Measurements from ENCODE around the gene GALNT2.

Gene GALNT2

GRCh38 chr1:230267338-230268065, 200.5 kb downstream of the GALNT2 start:
- H3K9ac ChIP-seq (ENCODE audit: low read length in 5 of 5), result no peak overlapping the region
- no peak overlapping the region for H3K27ac ChIP-seq (ENCODE audit: low read depth, low read length)
- no peaks in the 10 kb centered on the region for H3K27me3 ChIP-seq (ENCODE audit: control insufficient read depth in 5 of 5, insufficient read depth in 4 of 5, low read length in 5 of 5)
- H3K4me3 ChIP-seq (ENCODE audit: low read depth in 1 of 5, low read length in 5 of 5), result no peak overlapping the region
- no peaks in the 10 kb centered on the region for H3K9me3 ChIP-seq (ENCODE audit: control insufficient read depth in 5 of 5, low read length in 5 of 5)
- peaks cover 0 to 64% (median 40%) of the 10 kb centered on the region in 5 donors for H3K36me3 ChIP-seq (ENCODE audit: control insufficient read depth in 5 of 5, insufficient read depth in 5 of 5, low read length in 5 of 5)
- peaks cover 6 to 21% (median 12%) of the 10 kb centered on the region in 5 donors for H3K4me1 ChIP-seq (ENCODE audit: control insufficient read depth in 5 of 5, insufficient read depth in 5 of 5, low read length in 5 of 5)

- Histone ChIP-seq H3K4me1 (ENCODE audit: control insufficient read depth in 5 of 5, insufficient read depth in 5 of 5, low read length in 5 of 5) (peaks cover 6 to 21% (median 12%) of the 10 kb centered on the region in 5 donors), H3K36me3 (ENCODE audit: control insufficient read depth in 5 of 5, insufficient read depth in 5 of 5, low read length in 5 of 5) (peaks cover 0 to 55% (median 31%) of the 10 kb centered on the region in 5 donors), H3K27me3 (ENCODE audit: control insufficient read depth in 5 of 5, insufficient read depth in 4 of 5, low read length in 5 of 5) (no peaks in the 10 kb centered on the region), H3K4me3 (ENCODE audit: low read depth in 1 of 5, low read length in 5 of 5) (peak overlapping the region in 1 of 5 donors; percentile 26), H3K9me3 (ENCODE audit: control insufficient read depth in 5 of 5, low read length in 5 of 5) (no peaks in the 10 kb centered on the region), H3K27ac (ENCODE audit: low read depth, low read length) (no peak overlapping the region), H3K9ac (ENCODE audit: low read length in 5 of 5) (no peak overlapping the region)
Observed at GRCh38 chr1:230268371-230269170, 201.5 kb downstream of the GALNT2 start.

- H3K9me3 ChIP-seq (ENCODE audit: control insufficient read depth in 5 of 5, low read length in 5 of 5), result no peaks in the 10 kb centered on the region
- H3K4me1 ChIP-seq (ENCODE audit: control insufficient read depth in 5 of 5, insufficient read depth in 5 of 5, low read length in 5 of 5), result peaks cover 6 to 26% (median 12%) of the 10 kb centered on the region in 5 donors
- no peak overlapping the region for H3K9ac ChIP-seq (ENCODE audit: low read length in 5 of 5)
- no peaks in the 10 kb centered on the region for H3K27me3 ChIP-seq (ENCODE audit: control insufficient read depth in 5 of 5, insufficient read depth in 4 of 5, low read length in 5 of 5)
- H3K36me3 ChIP-seq (ENCODE audit: control insufficient read depth in 5 of 5, insufficient read depth in 5 of 5, low read length in 5 of 5), result peaks cover 6 to 49% (median 19%) of the 10 kb centered on the region in 5 donors
- H3K27ac ChIP-seq (ENCODE audit: low read depth, low read length), result no peak overlapping the region
- H3K4me3 ChIP-seq (ENCODE audit: low read depth in 1 of 5, low read length in 5 of 5), result no peak overlapping the region
Observed at GRCh38 chr1:230270185-230270558, 203.1 kb downstream of the GALNT2 start.

GRCh38 chr1:230270559-230271281, 203.7 kb downstream of the GALNT2 start:
- peaks cover 6 to 26% (median 12%) of the 10 kb centered on the region in 5 donors for H3K4me1 ChIP-seq (ENCODE audit: control insufficient read depth in 5 of 5, insufficient read depth in 5 of 5, low read length in 5 of 5)
- peak overlapping the region; percentile 5 for H3K27ac ChIP-seq (ENCODE audit: low read depth, low read length)
- H3K36me3 ChIP-seq (ENCODE audit: control insufficient read depth in 5 of 5, insufficient read depth in 5 of 5, low read length in 5 of 5), result peaks cover 12 to 49% (median 21%) of the 10 kb centered on the region in 5 donors
- H3K27me3 ChIP-seq (ENCODE audit: control insufficient read depth in 5 of 5, insufficient read depth in 4 of 5, low read length in 5 of 5), result no peaks in the 10 kb centered on the region
- H3K9me3 ChIP-seq (ENCODE audit: control insufficient read depth in 5 of 5, low read length in 5 of 5), result no peaks in the 10 kb centered on the region
- no peak overlapping the region for H3K9ac ChIP-seq (ENCODE audit: low read length in 5 of 5)
- H3K4me3 ChIP-seq (ENCODE audit: low read depth in 1 of 5, low read length in 5 of 5), result no peak overlapping the region

GRCh38 chr1:230271300-230272035, 204.4 kb downstream of the GALNT2 start:
- H3K9ac ChIP-seq (ENCODE audit: low read length in 5 of 5), result no peak overlapping the region
- peaks cover 4 to 26% (median 6%) of the 10 kb centered on the region in 5 donors for H3K4me1 ChIP-seq (ENCODE audit: control insufficient read depth in 5 of 5, insufficient read depth in 5 of 5, low read length in 5 of 5)
- no peak overlapping the region for H3K4me3 ChIP-seq (ENCODE audit: low read depth in 1 of 5, low read length in 5 of 5)
- peak overlapping the region; percentile 5 for H3K27ac ChIP-seq (ENCODE audit: low read depth, low read length)
- no peaks in the 10 kb centered on the region for H3K9me3 ChIP-seq (ENCODE audit: control insufficient read depth in 5 of 5, low read length in 5 of 5)
- peaks cover 15 to 49% (median 21%) of the 10 kb centered on the region in 5 donors for H3K36me3 ChIP-seq (ENCODE audit: control insufficient read depth in 5 of 5, insufficient read depth in 5 of 5, low read length in 5 of 5)
- no peaks in the 10 kb centered on the region for H3K27me3 ChIP-seq (ENCODE audit: control insufficient read depth in 5 of 5, insufficient read depth in 4 of 5, low read length in 5 of 5)

- no peaks in the 10 kb centered on the region for H3K27me3 ChIP-seq (ENCODE audit: control insufficient read depth in 5 of 5, insufficient read depth in 4 of 5, low read length in 5 of 5)
- peaks cover 4 to 26% (median 6%) of the 10 kb centered on the region in 5 donors for H3K4me1 ChIP-seq (ENCODE audit: control insufficient read depth in 5 of 5, insufficient read depth in 5 of 5, low read length in 5 of 5)
- no peaks in the 10 kb centered on the region for H3K9me3 ChIP-seq (ENCODE audit: control insufficient read depth in 5 of 5, low read length in 5 of 5)
- H3K36me3 ChIP-seq (ENCODE audit: control insufficient read depth in 5 of 5, insufficient read depth in 5 of 5, low read length in 5 of 5), result peaks cover 15 to 49% (median 22%) of the 10 kb centered on the region in 5 donors
- H3K9ac ChIP-seq (ENCODE audit: low read length in 5 of 5), result no peak overlapping the region
- H3K4me3 ChIP-seq (ENCODE audit: low read depth in 1 of 5, low read length in 5 of 5), result no peak overlapping the region
- H3K27ac ChIP-seq (ENCODE audit: low read depth, low read length), result no peak overlapping the region
Observed at GRCh38 chr1:230272557-230272956, 205.5 kb downstream of the GALNT2 start.

GRCh38 chr1:230273141-230273710, 206.2 kb downstream of the GALNT2 start:
- H3K9ac ChIP-seq (ENCODE audit: low read length in 5 of 5), result no peak overlapping the region
- H3K4me3 ChIP-seq (ENCODE audit: low read depth in 1 of 5, low read length in 5 of 5), result no peak overlapping the region
- peaks cover 15 to 49% (median 22%) of the 10 kb centered on the region in 5 donors for H3K36me3 ChIP-seq (ENCODE audit: control insufficient read depth in 5 of 5, insufficient read depth in 5 of 5, low read length in 5 of 5)
- H3K4me1 ChIP-seq (ENCODE audit: control insufficient read depth in 5 of 5, insufficient read depth in 5 of 5, low read length in 5 of 5), result peaks cover 4 to 26% (median 6%) of the 10 kb centered on the region in 5 donors
- H3K9me3 ChIP-seq (ENCODE audit: control insufficient read depth in 5 of 5, low read length in 5 of 5), result no peaks in the 10 kb centered on the region
- H3K27me3 ChIP-seq (ENCODE audit: control insufficient read depth in 5 of 5, insufficient read depth in 4 of 5, low read length in 5 of 5), result no peaks in the 10 kb centered on the region
- H3K27ac ChIP-seq (ENCODE audit: low read depth, low read length), result no peak overlapping the region

- H3K4me3 ChIP-seq (ENCODE audit: low read depth in 1 of 5, low read length in 5 of 5), result no peak overlapping the region
- peaks cover 0 to 22% (median 3%) of the 10 kb centered on the region in 5 donors for H3K4me1 ChIP-seq (ENCODE audit: control insufficient read depth in 5 of 5, insufficient read depth in 5 of 5, low read length in 5 of 5)
- peaks cover 15 to 59% (median 33%) of the 10 kb centered on the region in 5 donors for H3K36me3 ChIP-seq (ENCODE audit: control insufficient read depth in 5 of 5, insufficient read depth in 5 of 5, low read length in 5 of 5)
- no peak overlapping the region for H3K9ac ChIP-seq (ENCODE audit: low read length in 5 of 5)
- no peaks in the 10 kb centered on the region for H3K9me3 ChIP-seq (ENCODE audit: control insufficient read depth in 5 of 5, low read length in 5 of 5)
- H3K27ac ChIP-seq (ENCODE audit: low read depth, low read length), result no peak overlapping the region
- H3K27me3 ChIP-seq (ENCODE audit: control insufficient read depth in 5 of 5, insufficient read depth in 4 of 5, low read length in 5 of 5), result no peaks in the 10 kb centered on the region
Observed at GRCh38 chr1:230274254-230274653, 207.2 kb downstream of the GALNT2 start.

GRCh38 chr1:230276401-230276800, 209.4 kb downstream of the GALNT2 start:
- peaks cover 15 to 75% (median 52%) of the 10 kb centered on the region in 5 donors for H3K36me3 ChIP-seq (ENCODE audit: control insufficient read depth in 5 of 5, insufficient read depth in 5 of 5, low read length in 5 of 5)

More at GRCh38 chr1:230276401-230276800, 209.4 kb downstream of the GALNT2 start:
- peaks cover 0 to 14% (median 2%) of the 10 kb centered on the region in 5 donors for H3K4me1 ChIP-seq (ENCODE audit: control insufficient read depth in 5 of 5, insufficient read depth in 5 of 5, low read length in 5 of 5)
- H3K27ac ChIP-seq (ENCODE audit: low read depth, low read length), result no peak overlapping the region
- no peaks in the 10 kb centered on the region for H3K27me3 ChIP-seq (ENCODE audit: control insufficient read depth in 5 of 5, insufficient read depth in 4 of 5, low read length in 5 of 5)
- H3K9me3 ChIP-seq (ENCODE audit: control insufficient read depth in 5 of 5, low read length in 5 of 5), result no peaks in the 10 kb centered on the region
- H3K9ac ChIP-seq (ENCODE audit: low read length in 5 of 5), result no peak overlapping the region
- H3K4me3 ChIP-seq (ENCODE audit: low read depth in 1 of 5, low read length in 5 of 5), result no peak overlapping the region

Data from subcutaneous abdominal adipose tissue (tissue), 5 donors.